OCI-LY3 (cell line): Measurements from ENCODE around the gene IFFO2.

Experiments
- H2AFZ ChIP-seq: fragments of 200-600, 300-600 bp; shearing (Covaris generic); 2 replicates; pipeline ENCODE4 v1.6.0; 2014; ENCODE audit warnings: antibody characterized with exemption, low read depth, low read length
- H3K27ac ChIP-seq: fragments of 200-600, 300-600 bp; sonication (generic); 2 replicates; pipeline ENCODE4 v1.5.1; 2014; ENCODE audit warnings: mild to moderate bottlenecking, low read length, moderate library complexity, mixed read lengths
- H3K27me3 ChIP-seq: fragments of 200-600, 300-600 bp; sonication (generic); 2 replicates; pipeline ENCODE4 v1.6.1; 2014; ENCODE audit warnings: low read depth, low read length, mixed read lengths
- H3K36me3 ChIP-seq: fragments of 200-600, 300-600 bp; sonication (generic); replicated peaks from 2 replicates; pipeline ENCODE3; 2014; ENCODE audit warnings: low read depth, low read length, mixed read lengths
- H3K4me1 ChIP-seq: fragments of 300-600, 200-600 bp; sonication (generic); 2 replicates; pipeline ENCODE4 v1.6.1; 2014; ENCODE audit warnings: low read length, mixed read lengths
- H3K4me2 ChIP-seq: fragments of 200-600, 300-600 bp; sonication (generic); 2 replicates; pipeline ENCODE4 v1.6.1; 2014; ENCODE audit warnings: low read length, mixed read lengths
- H3K4me3 ChIP-seq: fragments of 300-600, 200-600 bp; sonication (generic); 2 replicates; pipeline ENCODE4 v1.5.1; 2014; ENCODE audit warnings: antibody characterized with exemption, mild to moderate bottlenecking, low read length, moderate library complexity
- H3K79me2 ChIP-seq: fragments of 300-600, 200-600 bp; shearing (Covaris generic); 2 replicates; pipeline ENCODE4 v1.6.1; 2014; ENCODE audit warnings: mild to moderate bottlenecking, low read length, mixed read lengths
- H3K9ac ChIP-seq: fragments of 300-600, 200-600 bp; shearing (Covaris generic); 2 replicates; pipeline ENCODE4 v1.6.0; 2014; ENCODE audit warnings: mild to moderate bottlenecking, low read length, moderate library complexity
- H3K9me3 ChIP-seq: fragments of 200-600, 300-600 bp; shearing (Covaris generic); 2 replicates; pipeline ENCODE4 v1.6.1; 2014; ENCODE audit warnings: low read length, mixed read lengths; ENCODE audit not compliant: insufficient read depth
- H4K20me1 ChIP-seq: fragments of 200-600, 300-600 bp; sonication (generic); 2 replicates; pipeline ENCODE4 v1.6.1; 2016; ENCODE audit warnings: low read length, mixed read lengths; ENCODE audit not compliant: insufficient read depth
- CTCF ChIP-seq: fragments of 200-600, 300-600 bp; sonication (generic); IDR thresholded peaks from 2 replicates; pipeline ENCODE4 v1.5.1; 2014; ENCODE audit warnings: antibody characterized with exemption, low read length, low read depth
- EZH2phosphoT487 ChIP-seq: fragments of 200-600 bp; shearing (Covaris generic); IDR thresholded peaks from 2 replicates; pipeline ENCODE4 v1.6.1; 2018; ENCODE audit warnings: antibody characterized with exemption, mixed run types, low read depth

Gene IFFO2

GRCh38 chr1:18880585-18880984, 75.9 kb downstream of the IFFO2 start:
- Histone ChIP-seq H3K36me3 (no peaks in the 10 kb centered on the region), H3K9ac (no peak overlapping the region), H4K20me1 (no peaks in the 10 kb centered on the region), H3K27me3 (no peaks in the 10 kb centered on the region), H3K27ac (no peak overlapping the region), H3K4me3 (no peak overlapping the region), H2AFZ (no peak overlapping the region), H3K79me2 (no peaks in the 10 kb centered on the region), H3K9me3 (no peaks in the 10 kb centered on the region), H3K4me2 (no peak overlapping the region), H3K4me1 (no peaks in the 10 kb centered on the region)
- no peak for TF ChIP-seq CTCF
- no peak for TF ChIP-seq EZH2phosphoT487

- Histone ChIP-seq H3K9ac (no peak overlapping the region), H3K9me3 (no peaks in the 10 kb centered on the region), H3K4me3 (no peak overlapping the region), H3K27ac (no peak overlapping the region), H3K27me3 (no peaks in the 10 kb centered on the region), H3K4me1 (no peaks in the 10 kb centered on the region), H3K4me2 (no peak overlapping the region), H4K20me1 (no peaks in the 10 kb centered on the region), H3K36me3 (no peaks in the 10 kb centered on the region), H3K79me2 (no peaks in the 10 kb centered on the region), H2AFZ (no peak overlapping the region)
- TF ChIP-seq CTCF (no peak), EZH2phosphoT487 (no peak)
Observed at GRCh38 chr1:18879791-18880309, 76.6 kb downstream of the IFFO2 start.

GRCh38 chr1:18879215-18879790, 77.2 kb downstream of the IFFO2 start:
- TF ChIP-seq CTCF = no peak
- TF ChIP-seq EZH2phosphoT487 = no peak
- H4K20me1 ChIP-seq = no peaks in the 10 kb centered on the region
- H3K27me3 ChIP-seq = no peaks in the 10 kb centered on the region
- no peak overlapping the region for H3K4me3 ChIP-seq
- no peak overlapping the region for H2AFZ ChIP-seq
- no peaks in the 10 kb centered on the region for H3K79me2 ChIP-seq
- H3K9ac ChIP-seq = no peak overlapping the region
- no peaks in the 10 kb centered on the region for H3K36me3 ChIP-seq
- no peak overlapping the region for H3K27ac ChIP-seq
- no peaks in the 10 kb centered on the region for H3K9me3 ChIP-seq
- H3K4me2 ChIP-seq = no peak overlapping the region
- H3K4me1 ChIP-seq = no peaks in the 10 kb centered on the region

- Histone ChIP-seq H3K4me2 (no peak overlapping the region), H3K27ac (no peak overlapping the region), H3K4me1 (no peaks in the 10 kb centered on the region), H3K79me2 (no peaks in the 10 kb centered on the region), H3K36me3 (no peaks in the 10 kb centered on the region), H3K4me3 (no peak overlapping the region), H3K27me3 (no peaks in the 10 kb centered on the region), H3K9me3 (no peaks in the 10 kb centered on the region), H4K20me1 (no peaks in the 10 kb centered on the region), H3K9ac (no peak overlapping the region), H2AFZ (no peak overlapping the region)
- TF ChIP-seq CTCF (no peak), EZH2phosphoT487 (no peak)
Observed at GRCh38 chr1:18878538-18879214, 77.8 kb downstream of the IFFO2 start.
